ENCODE results near the gene MPPE1. TPM values are rescaled to one million over a fixed set of nuclear protein-coding genes. Genes with fewer than 3 reads are reported as not detected.
A peak's percentile ranks its signal among the peaks of the same experiment; 100 is the strongest.
"Not testable (repeated sequence)": the region's sequence is repeated elsewhere in the genome, so short reads cannot be mapped to it uniquely, and the experiment has no call there.

MPPE1 gene
- total RNA-seq, 1 donor from 2014 or later: 20.9 TPM

GRCh38 chr18:11927497-11927896 lies 19.4 kb upstream of the MPPE1 start:
- Histone ChIP-seq H3K27me3 (ENCODE audit: control insufficient read depth in 3 of 3, insufficient read depth in 3 of 3, low read length in 3 of 3) (no peaks in the 10 kb centered on the region), H3K27ac (ENCODE audit: low read depth, low read length) (no peak overlapping the region), H3K9ac (ENCODE audit: low read depth in 1 of 3, low read length in 3 of 3) (no peak overlapping the region), H3K4me1 (ENCODE audit: control insufficient read depth in 3 of 3, insufficient read depth in 3 of 3, low read length in 3 of 3) (peaks cover 0 to 4% (median 0%) of the 10 kb centered on the region in 3 donors), H3K9me3 (ENCODE audit: control insufficient read depth in 3 of 3, low read length in 3 of 3) (no peaks in the 10 kb centered on the region), H3K36me3 (ENCODE audit: control insufficient read depth in 3 of 3, insufficient read depth in 3 of 3, low read length in 3 of 3) (no peaks in the 10 kb centered on the region), H3K4me3 (ENCODE audit: low read length in 3 of 3) (no peak overlapping the region)

- Histone ChIP-seq H3K27me3 (ENCODE audit: control insufficient read depth in 3 of 3, insufficient read depth in 3 of 3, low read length in 3 of 3) (no peaks in the 10 kb centered on the region), H3K9me3 (ENCODE audit: control insufficient read depth in 3 of 3, low read length in 3 of 3) (no peaks in the 10 kb centered on the region), H3K9ac (ENCODE audit: low read depth in 1 of 3, low read length in 3 of 3) (no peak overlapping the region), H3K4me1 (ENCODE audit: control insufficient read depth in 3 of 3, insufficient read depth in 3 of 3, low read length in 3 of 3) (peaks cover 0 to 4% (median 0%) of the 10 kb centered on the region in 3 donors), H3K36me3 (ENCODE audit: control insufficient read depth in 3 of 3, insufficient read depth in 3 of 3, low read length in 3 of 3) (no peaks in the 10 kb centered on the region), H3K4me3 (ENCODE audit: low read length in 3 of 3) (no peak overlapping the region), H3K27ac (ENCODE audit: low read depth, low read length) (no peak overlapping the region)
These were observed 17.8 kb upstream of the MPPE1 start for GRCh38 chr18:11925800-11926481.

- Histone ChIP-seq H3K27ac (ENCODE audit: low read depth, low read length) (no peak overlapping the region), H3K9ac (ENCODE audit: low read depth in 1 of 3, low read length in 3 of 3) (no peak overlapping the region), H3K36me3 (ENCODE audit: control insufficient read depth in 3 of 3, insufficient read depth in 3 of 3, low read length in 3 of 3) (no peaks in the 10 kb centered on the region), H3K4me3 (ENCODE audit: low read length in 3 of 3) (no peak overlapping the region), H3K9me3 (ENCODE audit: control insufficient read depth in 3 of 3, low read length in 3 of 3) (no peaks in the 10 kb centered on the region), H3K4me1 (ENCODE audit: control insufficient read depth in 3 of 3, insufficient read depth in 3 of 3, low read length in 3 of 3) (peaks cover 0 to 4% (median 0%) of the 10 kb centered on the region in 3 donors), H3K27me3 (ENCODE audit: control insufficient read depth in 3 of 3, insufficient read depth in 3 of 3, low read length in 3 of 3) (no peaks in the 10 kb centered on the region)
These were observed 15.3 kb upstream of the MPPE1 start for GRCh38 chr18:11923450-11923849.

- not testable (repeated sequence) for H3K27me3 ChIP-seq (ENCODE audit: control insufficient read depth in 3 of 3, insufficient read depth in 3 of 3, low read length in 3 of 3); H3K36me3 ChIP-seq (ENCODE audit: control insufficient read depth in 3 of 3, insufficient read depth in 3 of 3, low read length in 3 of 3); H3K27ac ChIP-seq (ENCODE audit: low read depth, low read length); H3K4me1 ChIP-seq (ENCODE audit: control insufficient read depth in 3 of 3, insufficient read depth in 3 of 3, low read length in 3 of 3); H3K9ac ChIP-seq (ENCODE audit: low read depth in 1 of 3, low read length in 3 of 3); H3K9me3 ChIP-seq (ENCODE audit: control insufficient read depth in 3 of 3, low read length in 3 of 3); H3K4me3 ChIP-seq (ENCODE audit: low read length in 3 of 3)
These were observed 11.4 kb upstream of the MPPE1 start for GRCh38 chr18:11919522-11919921.

GRCh38 chr18:11916880-11917279 lies 8.8 kb upstream of the MPPE1 start:
- not testable (repeated sequence) for H3K9me3 ChIP-seq (ENCODE audit: control insufficient read depth in 3 of 3, low read length in 3 of 3); H3K4me3 ChIP-seq (ENCODE audit: low read length in 3 of 3); H3K36me3 ChIP-seq (ENCODE audit: control insufficient read depth in 3 of 3, insufficient read depth in 3 of 3, low read length in 3 of 3); H3K27me3 ChIP-seq (ENCODE audit: control insufficient read depth in 3 of 3, insufficient read depth in 3 of 3, low read length in 3 of 3); H3K9ac ChIP-seq (ENCODE audit: low read depth in 1 of 3, low read length in 3 of 3); H3K27ac ChIP-seq (ENCODE audit: low read depth, low read length); H3K4me1 ChIP-seq (ENCODE audit: control insufficient read depth in 3 of 3, insufficient read depth in 3 of 3, low read length in 3 of 3)

- Histone ChIP-seq H3K4me3 (ENCODE audit: low read length in 3 of 3) (peak overlapping the region; percentile 73 to 95 (median 91)), H3K9me3 (ENCODE audit: control insufficient read depth in 3 of 3, low read length in 3 of 3) (no peaks in the 10 kb centered on the region), H3K36me3 (ENCODE audit: control insufficient read depth in 3 of 3, insufficient read depth in 3 of 3, low read length in 3 of 3) (peaks cover 0 to 9% (median 4%) of the 10 kb centered on the region in 3 donors), H3K9ac (ENCODE audit: low read depth in 1 of 3, low read length in 3 of 3) (peak overlapping the region; percentile 93 to 98 (median 97)), H3K27ac (ENCODE audit: low read depth, low read length) (peak overlapping the region; percentile 97), H3K4me1 (ENCODE audit: control insufficient read depth in 3 of 3, insufficient read depth in 3 of 3, low read length in 3 of 3) (peaks cover 11 to 19% (median 15%) of the 10 kb centered on the region in 3 donors), H3K27me3 (ENCODE audit: control insufficient read depth in 3 of 3, insufficient read depth in 3 of 3, low read length in 3 of 3) (no peaks in the 10 kb centered on the region)
These were observed 1.5 kb upstream of the MPPE1 start for GRCh38 chr18:11909591-11910026.

- H3K4me1 ChIP-seq (ENCODE audit: control insufficient read depth in 3 of 3, insufficient read depth in 3 of 3, low read length in 3 of 3): peaks cover 11 to 19% (median 15%) of the 10 kb centered on the region in 3 donors
- H3K9me3 ChIP-seq (ENCODE audit: control insufficient read depth in 3 of 3, low read length in 3 of 3): no peaks in the 10 kb centered on the region
- no peaks in the 10 kb centered on the region for H3K27me3 ChIP-seq (ENCODE audit: control insufficient read depth in 3 of 3, insufficient read depth in 3 of 3, low read length in 3 of 3)
- H3K27ac ChIP-seq (ENCODE audit: low read depth, low read length): peak overlapping the region; percentile 97
- H3K4me3 ChIP-seq (ENCODE audit: low read length in 3 of 3): peak overlapping the region; percentile 73 to 95 (median 91)
- peaks cover 0 to 9% (median 4%) of the 10 kb centered on the region in 3 donors for H3K36me3 ChIP-seq (ENCODE audit: control insufficient read depth in 3 of 3, insufficient read depth in 3 of 3, low read length in 3 of 3)
- peak overlapping the region; percentile 93 to 98 (median 97) for H3K9ac ChIP-seq (ENCODE audit: low read depth in 1 of 3, low read length in 3 of 3)
These were observed 941 bp upstream of the MPPE1 start for GRCh38 chr18:11909061-11909455.

- Histone ChIP-seq H3K9me3 (ENCODE audit: control insufficient read depth in 3 of 3, low read length in 3 of 3) (no peaks in the 10 kb centered on the region), H3K27ac (ENCODE audit: low read depth, low read length) (peak overlapping the region; percentile 97), H3K4me1 (ENCODE audit: control insufficient read depth in 3 of 3, insufficient read depth in 3 of 3, low read length in 3 of 3) (peaks cover 11 to 19% (median 15%) of the 10 kb centered on the region in 3 donors)
These were observed 917 bp downstream of the MPPE1 start for GRCh38 chr18:11906926-11907874.

GRCh38 chr18:11906176-11906575 lies 1.9 kb downstream of the MPPE1 start:
- Histone ChIP-seq H3K9me3 (ENCODE audit: control insufficient read depth in 3 of 3, low read length in 3 of 3) (no peaks in the 10 kb centered on the region), H3K27me3 (ENCODE audit: control insufficient read depth in 3 of 3, insufficient read depth in 3 of 3, low read length in 3 of 3) (no peaks in the 10 kb centered on the region), H3K27ac (ENCODE audit: low read depth, low read length) (no peak overlapping the region), H3K4me3 (ENCODE audit: low read length in 3 of 3) (no peak overlapping the region), H3K4me1 (ENCODE audit: control insufficient read depth in 3 of 3, insufficient read depth in 3 of 3, low read length in 3 of 3) (peaks cover 11 to 19% (median 15%) of the 10 kb centered on the region in 3 donors), H3K36me3 (ENCODE audit: control insufficient read depth in 3 of 3, insufficient read depth in 3 of 3, low read length in 3 of 3) (peaks cover 12 to 20% (median 15%) of the 10 kb centered on the region in 3 donors), H3K9ac (ENCODE audit: low read depth in 1 of 3, low read length in 3 of 3) (no peak overlapping the region)

More at GRCh38 chr18:11906926-11907874, 917 bp downstream of the MPPE1 start:
- peak overlapping the region; percentile 82 to 97 (median 93) for H3K9ac ChIP-seq (ENCODE audit: low read depth in 1 of 3, low read length in 3 of 3)
- peak overlapping the region; percentile 85 to 95 (median 91) for H3K4me3 ChIP-seq (ENCODE audit: low read length in 3 of 3)
- H3K27me3 ChIP-seq (ENCODE audit: control insufficient read depth in 3 of 3, insufficient read depth in 3 of 3, low read length in 3 of 3): no peaks in the 10 kb centered on the region
- peaks cover 9 to 15% (median 11%) of the 10 kb centered on the region in 3 donors for H3K36me3 ChIP-seq (ENCODE audit: control insufficient read depth in 3 of 3, insufficient read depth in 3 of 3, low read length in 3 of 3)
